22Rv1 (cell line): Measurements from ENCODE around the gene RITA1.

Experiments used
- H3K27ac ChIP-seq: fragments of 450-650 bp; 2 replicates; pipeline ENCODE4 v1.5.1; 2017
- CTCF ChIP-seq: fragments of 450-650 bp; IDR thresholded peaks from 2 replicates; pipeline ENCODE4 v1.5.1; 2017; ENCODE audit warnings: mild to moderate bottlenecking
- ZFX ChIP-seq: fragments of 450-650 bp; IDR thresholded peaks from 2 replicates; pipeline ENCODE4 v1.6.1; 2017; ENCODE audit warnings: antibody characterized with exemption, borderline replicate concordance

RITA1 gene

GRCh38 chr12:113200021-113200797 lies 14.7 kb downstream of the RITA1 start:
- no peak for TF ChIP-seq ZFX
- no peak for TF ChIP-seq CTCF
- no peak overlapping the region for H3K27ac ChIP-seq

GRCh38 chr12:113201187-113202177 lies 16.0 kb downstream of the RITA1 start:
- no peak overlapping the region for H3K27ac ChIP-seq
- TF ChIP-seq CTCF (no peak), ZFX (no peak)

DNA sequence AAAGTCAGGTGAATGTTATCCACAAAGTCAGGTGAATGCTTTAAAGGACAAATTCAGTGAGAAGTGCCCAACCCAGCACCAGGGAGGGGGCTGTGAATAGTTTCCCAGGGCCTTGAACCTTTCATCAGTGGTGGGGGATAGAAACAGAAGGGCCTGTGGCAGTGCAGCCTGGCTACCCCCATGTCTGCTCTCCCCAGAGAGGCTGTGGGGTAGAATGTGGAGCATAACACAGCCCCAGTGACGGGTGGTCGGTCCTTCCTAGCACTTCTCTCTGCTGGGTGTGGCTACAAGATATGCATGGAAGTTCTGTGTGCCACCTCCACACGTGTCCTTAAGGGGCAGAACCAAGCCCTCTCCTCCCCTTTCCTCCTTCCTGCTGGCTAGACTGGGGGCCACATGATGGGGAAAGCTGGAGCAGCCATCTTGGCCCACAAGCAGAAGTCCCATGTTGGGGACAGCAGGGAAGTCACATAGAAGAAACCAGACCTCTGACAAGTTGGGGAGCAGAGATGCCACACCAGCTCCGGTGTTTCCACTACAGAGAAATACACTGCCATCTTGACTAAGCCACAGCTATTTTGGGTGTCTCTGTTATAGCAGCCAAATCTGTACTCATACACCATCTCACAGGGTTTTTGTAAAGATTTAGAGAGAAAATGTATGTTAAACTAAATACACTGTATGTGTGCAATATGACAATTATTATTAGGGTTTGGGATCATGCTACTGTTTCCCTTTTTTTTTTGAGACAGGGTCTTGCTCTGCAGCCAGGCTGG lies 17.0 kb downstream of the RITA1 start:
- H3K27ac ChIP-seq: no peak overlapping the region
- no peak for TF ChIP-seq ZFX
- TF ChIP-seq CTCF: no peak

GRCh38 chr12:113203852-113204760 lies 18.6 kb downstream of the RITA1 start:
- TF ChIP-seq CTCF (no peak), ZFX (no peak)
- H3K27ac ChIP-seq: 0 out of 2 replicates have a peak overlapping the region, but pooled peaks have one; percentile 5

GRCh38 chr12:113204804-113205203 lies 19.3 kb downstream of the RITA1 start:
- TF ChIP-seq ZFX (no peak), CTCF (no peak)
- no peak overlapping the region for H3K27ac ChIP-seq

DNA sequence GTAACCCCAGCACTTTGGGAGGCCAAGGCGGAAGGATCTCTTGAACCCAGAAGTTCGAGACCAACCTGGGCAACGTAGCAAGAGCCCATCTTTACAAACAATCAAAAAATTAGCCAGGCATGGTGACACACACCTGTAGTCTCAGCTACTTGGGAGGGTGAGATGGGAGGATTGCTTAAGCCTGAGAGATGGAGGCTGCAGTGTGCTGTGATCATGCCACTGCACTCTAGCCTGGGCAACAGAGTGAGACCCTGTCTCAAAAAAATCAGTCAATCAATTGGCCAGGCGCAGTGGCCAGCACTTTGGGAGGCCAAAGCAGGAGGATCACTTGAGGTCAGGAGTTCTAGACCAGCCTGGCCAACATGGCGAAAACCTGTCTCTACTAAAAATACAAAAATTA lies 21.3 kb downstream of the RITA1 start:
- H3K27ac ChIP-seq: peak overlapping the region; percentile 43
